Middle frontal gyrus (tissue), 1 donor: Measurements from ENCODE around the gene MTFR1L.
"Not testable (repeated sequence)": the region's sequence is repeated elsewhere in the genome, so short reads cannot be mapped to it uniquely, and the experiment has no call there.

Experiments
- DNase-seq: peaks from one replicate; pipeline ENCODE4 v3.0.0-alpha.2; 2015; ENCODE audit warnings: low spot score; ENCODE audit errors: extremely low spot score

MTFR1L gene

DNA sequence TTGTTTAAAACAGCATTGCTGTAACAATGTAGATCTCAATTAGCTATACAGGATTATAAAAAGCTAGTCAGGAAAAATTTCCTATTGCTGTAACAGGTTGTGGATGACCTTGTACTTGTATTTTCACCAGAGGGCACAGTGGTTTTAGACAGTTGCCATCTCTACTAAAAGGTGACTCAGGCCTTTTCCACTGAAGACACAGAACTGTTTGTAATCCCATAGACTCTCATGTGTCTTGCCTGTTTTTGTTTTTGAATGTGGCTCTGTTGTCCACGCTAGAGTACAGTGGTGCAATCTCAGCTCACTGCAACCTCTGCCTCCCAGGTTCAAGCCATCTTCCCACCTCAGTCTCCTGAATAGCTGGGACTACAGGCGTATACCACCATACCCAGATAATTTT lies 5.9 kb downstream of the MTFR1L start:
- DNase-seq, result no peak

DNA sequence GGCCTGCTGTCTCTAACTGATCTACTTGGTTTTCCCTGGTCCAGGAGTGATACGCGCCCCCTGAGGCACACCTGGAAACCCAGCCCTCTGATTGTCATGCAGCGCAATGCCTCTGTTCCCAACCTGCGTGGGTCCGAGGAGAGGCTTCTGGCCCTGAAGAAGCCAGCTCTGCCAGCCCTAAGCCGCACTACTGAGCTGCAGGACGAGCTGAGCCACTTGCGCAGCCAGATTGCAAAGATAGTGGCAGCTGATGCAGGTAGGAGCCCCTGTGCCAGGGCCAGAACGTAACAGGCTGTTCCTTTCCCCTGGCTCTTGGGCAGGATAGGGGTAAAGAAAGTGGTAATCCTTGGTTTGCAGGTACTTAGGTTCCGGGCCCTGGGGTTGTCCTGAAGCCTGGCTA lies 6.8 kb downstream of the MTFR1L start:
- DNase-seq, result no peak

DNA sequence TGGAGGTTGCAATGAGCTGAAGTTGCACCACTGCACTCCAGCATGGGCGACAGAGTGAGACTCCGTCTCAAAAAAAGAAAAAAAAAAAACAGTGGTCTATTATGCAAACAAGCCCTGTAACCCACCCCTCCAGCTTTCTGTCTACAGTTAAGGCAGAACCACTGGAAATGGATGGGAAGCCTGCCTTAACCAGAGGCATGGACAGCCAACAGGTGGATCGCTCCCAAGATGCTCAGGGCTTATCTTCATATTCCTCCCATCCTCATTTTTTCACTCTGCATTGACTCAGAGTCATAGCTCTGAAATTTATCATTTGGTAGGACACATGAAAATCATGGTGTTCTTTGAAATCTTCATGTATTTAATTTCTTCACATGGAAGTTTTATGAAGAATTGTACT lies 8.7 kb downstream of the MTFR1L start:
- DNase-seq, result no peak

DNA sequence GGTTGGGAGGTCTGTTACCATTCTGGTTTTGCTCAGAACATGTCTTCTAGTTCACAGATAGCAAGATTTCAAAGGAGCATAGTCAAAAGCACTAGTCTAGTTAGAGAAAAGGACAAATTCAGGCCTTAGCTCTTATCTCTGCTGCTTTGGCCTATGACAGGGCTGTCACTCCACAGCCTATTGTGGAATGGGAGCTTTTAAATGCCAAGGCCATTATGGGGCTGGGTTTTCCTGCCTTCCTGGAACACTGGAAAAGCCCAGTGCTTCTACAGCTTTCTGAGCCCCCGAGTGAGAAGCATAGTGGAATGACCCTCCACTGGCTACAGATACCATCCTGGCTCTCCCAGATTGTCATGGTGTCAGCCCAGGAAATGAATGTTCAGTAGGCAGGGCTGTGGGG lies 9.3 kb downstream of the MTFR1L start:
- DNase-seq, result no peak

DNA sequence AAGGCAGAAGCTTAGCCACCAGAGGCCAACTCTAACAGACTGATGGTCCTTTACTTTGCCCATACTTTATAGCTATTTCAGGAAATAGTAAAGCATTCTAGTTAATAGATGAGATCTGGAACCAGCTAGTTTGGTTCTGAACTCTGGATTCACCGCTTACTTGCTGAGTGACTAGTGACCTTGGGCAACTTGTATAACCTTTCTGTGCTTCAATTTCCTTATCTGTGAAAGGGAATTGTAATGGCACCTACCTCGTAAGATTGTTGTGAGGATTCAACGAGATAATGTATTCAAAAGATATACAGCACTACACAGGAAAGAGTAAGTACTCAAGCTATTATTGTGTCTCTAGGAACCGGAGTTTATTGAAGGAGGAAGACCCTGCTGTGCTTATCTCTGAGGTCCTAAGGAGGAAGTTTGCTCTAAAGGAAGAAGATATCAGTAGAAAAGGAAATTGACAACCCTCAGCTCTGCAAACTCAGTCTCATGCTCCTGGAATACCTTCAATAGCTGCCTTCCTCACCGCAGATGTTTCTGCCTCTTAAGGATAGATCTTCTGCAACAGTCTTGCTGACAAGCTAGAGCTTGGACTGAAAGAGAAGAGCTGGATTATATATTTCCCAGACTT lies 11.9 kb downstream of the MTFR1L start:
- DNase-seq, result no peak

DNA sequence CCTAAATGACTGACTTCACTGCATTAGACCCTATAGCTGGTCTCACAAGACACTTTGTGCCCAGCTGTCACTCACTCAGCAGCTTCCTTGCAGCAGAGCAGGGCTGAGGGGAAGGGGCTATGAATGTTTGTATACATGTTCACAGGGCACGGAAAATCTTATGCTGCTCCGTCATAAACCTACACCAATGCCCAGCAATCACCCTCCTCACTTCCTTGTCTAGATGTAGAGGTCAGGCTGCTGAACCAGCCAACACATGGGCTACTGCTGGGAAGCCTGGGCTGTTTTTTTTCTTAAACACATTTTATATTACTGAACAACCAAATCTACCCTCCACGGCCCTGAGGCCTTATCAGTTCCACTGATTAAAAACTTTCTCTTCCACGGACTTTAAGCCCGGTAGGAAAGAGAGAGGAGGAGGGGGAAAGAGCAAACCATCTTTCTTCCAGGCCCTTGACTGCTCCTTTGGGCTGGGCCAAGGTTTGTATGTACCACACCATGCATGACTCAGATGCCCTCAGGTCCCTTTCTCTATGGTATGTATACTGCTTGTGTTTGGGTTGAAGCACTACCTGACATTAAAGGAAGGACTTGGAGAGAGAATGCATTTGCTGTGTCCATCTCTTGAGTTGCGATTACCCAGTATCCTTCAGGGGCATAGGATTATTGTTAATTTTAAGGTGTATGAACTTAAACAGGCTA lies 12.7 kb downstream of the MTFR1L start:
- DNase-seq, result no peak

DNA sequence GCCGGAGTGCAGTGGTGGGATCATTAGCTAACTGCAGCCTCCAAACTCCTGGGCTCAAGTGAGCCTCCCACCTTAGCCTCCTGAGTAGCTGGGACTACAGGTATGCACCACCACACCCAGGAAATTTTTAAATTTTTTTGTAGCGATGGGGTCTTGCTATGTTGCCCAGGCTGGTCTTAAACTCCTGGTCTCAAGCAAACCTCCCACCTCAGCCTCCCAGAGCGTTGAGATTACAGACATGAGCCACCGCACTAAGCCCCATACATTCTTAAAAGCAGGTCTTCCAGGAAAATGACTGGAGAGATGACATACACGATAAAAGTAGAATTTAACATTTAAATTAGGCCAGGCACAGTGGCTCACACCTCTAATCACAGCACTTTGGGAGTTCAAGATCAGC lies 13.4 kb downstream of the MTFR1L start:
- no peak for DNase-seq

DNA sequence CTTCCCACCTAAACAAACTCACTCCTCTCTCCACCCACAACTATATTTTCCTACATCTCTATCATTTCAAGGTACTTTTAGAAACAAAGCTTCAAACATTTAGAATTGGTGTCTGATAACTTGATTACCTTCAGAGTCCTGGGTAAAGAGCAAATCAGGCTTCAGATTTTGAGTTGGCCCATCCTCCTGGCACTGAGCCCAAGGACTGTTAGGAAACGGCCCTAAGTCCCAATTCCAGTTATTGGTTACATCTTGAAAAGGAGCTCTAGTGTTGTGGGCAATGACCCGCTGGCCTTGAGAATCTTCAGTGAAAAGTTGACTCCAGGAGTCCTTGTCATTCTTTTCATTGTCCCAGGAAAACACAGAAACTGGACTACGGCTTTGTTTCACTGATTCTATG lies 15.1 kb downstream of the MTFR1L start:
- no peak for DNase-seq

DNA sequence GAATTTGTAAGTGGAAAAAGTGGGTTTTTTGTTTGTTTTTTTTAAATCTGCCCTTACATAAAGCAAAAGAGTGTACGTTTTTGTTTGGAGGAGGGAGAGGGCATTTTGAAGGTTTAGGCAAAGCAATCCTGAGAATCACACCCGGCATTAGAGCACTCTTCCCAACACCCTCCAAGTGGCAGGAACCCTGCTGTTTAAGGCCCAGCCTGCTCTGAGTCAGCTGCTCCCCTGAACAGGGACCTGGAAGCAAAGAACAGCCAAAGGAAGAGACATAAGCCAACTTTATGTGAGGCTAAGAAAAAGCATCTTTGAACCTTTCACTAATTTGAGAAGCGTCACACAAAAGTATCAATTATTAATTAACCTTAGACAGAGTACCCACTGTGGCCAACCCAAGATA lies 16.9 kb downstream of the MTFR1L start:
- DNase-seq, result no peak

DNA sequence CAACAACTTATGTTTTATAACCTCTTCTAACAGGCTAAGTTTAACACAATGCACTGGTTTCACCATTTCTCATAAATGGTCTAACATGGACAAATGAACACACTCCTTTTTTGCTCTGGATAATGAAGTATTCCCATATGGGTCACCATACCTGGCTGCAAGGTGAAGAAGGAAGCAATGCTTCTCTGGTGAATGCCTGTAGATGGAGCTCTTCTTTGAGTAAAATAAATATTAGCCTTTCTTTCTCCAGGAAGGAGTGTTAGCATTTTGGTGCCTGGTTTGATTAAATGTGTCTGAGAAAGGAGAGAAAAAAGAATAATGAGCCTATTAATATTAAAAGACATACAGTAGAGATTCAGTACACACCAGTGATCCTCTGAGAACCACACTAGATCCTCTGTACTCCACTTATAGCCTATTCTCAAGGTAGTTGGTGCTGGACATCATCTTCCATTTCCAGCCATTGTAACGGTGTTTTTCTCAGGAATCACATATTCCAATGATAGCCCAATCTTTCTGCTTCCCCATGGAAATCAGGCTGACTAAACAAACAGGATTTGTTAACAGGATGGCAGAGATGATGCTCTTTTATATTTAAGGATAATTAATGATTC lies 17.6 kb downstream of the MTFR1L start:
- DNase-seq, result no peak

DNA sequence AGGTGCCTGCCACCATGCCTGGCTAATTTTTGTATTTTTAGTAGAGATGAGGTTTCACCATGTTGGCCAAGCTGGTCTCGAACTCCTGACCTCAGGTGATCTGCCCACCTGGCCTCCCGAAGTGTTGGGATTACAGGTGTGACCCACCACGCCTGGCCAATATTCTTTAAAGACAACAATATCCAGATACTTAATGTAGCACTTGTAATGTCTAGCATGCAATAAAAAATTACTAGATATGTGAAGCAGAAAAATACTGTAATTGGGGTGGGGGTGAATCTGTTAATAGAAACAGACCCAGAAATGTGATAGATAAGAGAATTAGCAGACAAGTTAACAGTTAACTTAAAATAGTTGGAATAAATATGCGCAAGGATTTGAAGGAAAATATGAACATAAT lies 20.1 kb downstream of the MTFR1L start:
- DNase-seq, result not testable (repeated sequence)

DNA sequence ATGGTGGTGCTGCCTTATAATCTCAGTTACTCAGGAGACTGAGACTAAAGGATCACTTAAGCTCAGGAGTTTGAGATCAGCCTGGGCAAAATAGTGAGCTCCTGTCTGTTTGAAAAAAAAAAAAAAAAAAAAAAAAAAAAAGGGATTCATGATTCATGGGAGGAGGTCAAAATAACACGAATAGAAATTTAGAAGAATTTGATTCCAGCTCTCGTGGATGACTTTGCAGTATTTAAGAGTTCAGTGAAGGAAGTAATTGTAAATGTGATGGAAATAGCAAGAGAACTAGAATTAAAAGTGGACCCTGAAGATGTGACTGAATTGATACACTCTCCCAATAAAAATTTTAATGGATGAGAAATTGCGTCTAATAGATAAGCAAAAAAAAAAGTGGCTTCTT lies 23.7 kb downstream of the MTFR1L start:
- DNase-seq, result no peak

DNA sequence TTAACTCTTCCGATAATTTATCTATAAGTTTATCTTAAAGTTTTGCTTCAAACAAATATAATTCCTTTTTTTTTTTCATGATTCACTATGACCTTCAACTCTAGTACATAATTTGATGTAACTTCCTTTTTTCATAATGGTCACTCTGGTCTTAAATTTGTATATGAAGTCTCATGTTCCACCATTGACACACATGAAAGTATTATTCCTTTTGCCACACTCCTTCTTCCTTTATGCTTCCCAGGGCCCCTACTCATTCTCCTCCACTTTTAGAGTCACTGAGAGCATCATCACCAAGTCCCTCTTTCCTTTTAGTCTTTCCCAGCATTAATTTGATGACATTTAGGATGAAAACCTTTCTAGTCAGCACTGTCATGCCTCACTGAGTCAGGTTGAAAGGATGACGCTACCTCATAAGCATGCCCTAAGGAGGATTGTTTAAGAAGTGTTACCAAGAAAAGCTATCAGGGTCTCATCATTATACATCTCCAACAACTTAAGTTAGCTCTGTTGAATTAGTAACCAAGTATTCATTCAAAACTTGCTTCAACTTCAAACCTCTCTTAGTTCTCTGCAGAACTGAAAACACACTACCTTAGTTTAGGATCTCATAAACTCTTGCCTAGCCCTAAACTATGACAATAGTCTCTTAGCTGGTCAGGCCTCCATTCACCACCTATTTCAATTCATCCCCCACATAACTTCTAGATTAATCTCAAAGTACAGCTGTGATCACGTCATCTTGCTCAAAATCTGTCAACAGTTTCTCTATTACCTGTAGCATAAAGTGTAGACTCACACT lies 25.0 kb downstream of the MTFR1L start:
- no peak for DNase-seq

DNA sequence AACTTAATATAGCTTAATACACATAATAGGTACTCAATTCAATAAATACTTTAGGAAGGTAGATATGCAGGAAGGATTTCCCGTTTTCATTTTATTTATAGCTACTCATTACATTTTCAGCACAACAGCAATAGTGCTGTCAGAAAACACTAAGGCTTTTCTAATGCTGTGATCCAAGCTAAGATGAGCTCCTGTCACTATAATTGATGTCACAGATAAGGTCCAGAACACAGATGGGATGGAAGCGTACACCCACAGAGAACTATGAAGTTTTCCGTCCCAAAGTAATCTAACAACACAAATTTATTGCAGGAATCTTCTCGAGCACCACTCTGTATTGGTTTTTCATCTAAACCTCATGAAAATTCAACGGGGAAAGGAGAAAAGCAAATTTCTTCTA lies 25.9 kb downstream of the MTFR1L start:
- no peak for DNase-seq

DNA sequence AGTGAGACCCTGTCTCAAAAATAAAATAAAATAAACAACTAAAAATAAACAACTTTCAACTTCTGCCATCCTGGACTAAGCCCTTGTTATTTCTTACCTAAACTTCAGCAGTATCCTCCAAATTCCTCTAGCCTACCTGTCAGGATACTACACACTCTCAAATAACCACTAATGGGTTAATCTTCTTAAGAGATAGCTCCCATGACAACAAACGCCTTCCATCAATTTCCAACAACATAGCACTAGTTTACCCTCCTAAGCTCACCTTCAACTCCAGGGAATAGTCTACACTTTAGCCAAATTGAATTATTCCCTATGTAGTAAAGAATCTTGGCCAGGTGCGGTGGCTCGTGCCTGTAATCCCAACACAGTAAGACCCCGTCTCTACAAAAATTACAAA lies 28.2 kb downstream of the MTFR1L start:
- DNase-seq, result no peak

DNA sequence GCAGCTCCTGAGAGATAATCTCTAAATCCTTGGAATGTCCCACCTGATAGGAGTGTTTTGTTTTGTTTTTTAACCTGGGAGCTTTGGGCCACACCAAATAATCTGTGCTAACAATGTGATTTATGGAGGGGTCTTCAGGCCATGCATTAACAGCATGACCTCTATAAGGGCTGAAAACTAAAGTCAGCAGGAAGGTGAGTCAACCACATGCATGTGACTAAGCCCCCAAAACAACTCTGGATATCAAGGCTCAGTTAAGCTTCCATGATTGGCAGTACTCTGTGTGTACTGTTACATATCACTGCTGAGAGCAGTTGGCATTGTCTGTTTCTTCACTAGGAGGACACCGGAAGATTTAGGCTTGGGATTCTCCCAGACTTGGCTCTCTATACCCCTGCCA lies 28.8 kb downstream of the MTFR1L start:
- no peak for DNase-seq

DNA sequence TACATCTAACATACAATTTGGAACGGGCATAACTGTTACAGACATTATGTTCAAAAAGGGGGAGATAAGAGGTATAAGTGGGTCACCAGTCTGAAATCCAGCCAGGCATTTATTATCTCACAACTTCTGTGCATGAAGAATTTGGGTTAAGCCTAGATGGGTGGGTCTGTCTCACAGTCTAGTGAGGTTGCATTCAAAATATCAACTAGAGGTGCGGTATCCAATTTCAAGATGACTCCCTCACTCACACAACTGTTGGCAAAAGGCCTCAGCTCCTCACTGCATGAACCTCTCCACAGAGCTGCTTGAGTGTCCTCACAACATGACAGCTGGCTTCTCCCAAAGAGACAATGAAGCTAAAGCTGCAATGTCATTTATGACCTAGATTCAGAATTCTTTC lies 34.8 kb downstream of the MTFR1L start:
- no peak for DNase-seq

DNA sequence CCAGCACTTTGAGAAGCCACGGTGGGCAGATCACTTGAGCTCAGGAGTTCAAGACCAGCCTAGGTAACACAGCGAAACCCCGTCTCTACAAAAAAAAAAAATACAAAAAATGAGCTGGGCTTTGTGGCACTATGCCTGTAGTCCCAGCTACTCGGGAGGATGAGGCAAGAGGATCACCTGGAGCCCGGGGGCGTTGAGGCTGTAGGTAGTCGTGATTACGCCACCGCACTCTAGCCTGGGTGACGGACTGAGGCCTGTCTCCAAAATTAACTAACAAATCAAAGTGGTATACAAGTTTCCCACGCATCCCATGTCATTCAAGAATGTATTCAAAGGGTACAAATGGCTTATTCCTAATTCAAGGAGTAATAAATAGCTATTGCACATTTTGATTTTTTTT lies 37.1 kb downstream of the MTFR1L start:
- DNase-seq, result no peak

DNA sequence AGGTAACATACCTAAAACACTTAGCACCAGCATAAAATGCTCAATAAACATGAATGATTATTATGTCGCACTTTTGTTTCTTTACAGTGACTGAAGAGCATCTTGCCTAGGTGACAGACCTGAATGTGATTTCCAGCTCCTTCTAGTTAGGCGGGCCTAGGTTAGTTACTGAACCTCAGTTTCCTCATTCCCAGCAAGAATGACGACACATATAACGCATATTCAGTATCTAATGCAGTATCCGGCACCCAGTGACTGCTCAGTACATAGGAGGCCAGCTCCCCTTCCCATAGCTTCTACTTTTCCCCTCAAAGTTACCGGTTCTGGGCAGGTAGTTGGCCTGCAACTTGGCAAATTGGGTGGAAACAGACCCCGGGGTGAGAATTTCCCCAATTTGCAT lies 38.7 kb downstream of the MTFR1L start:
- no peak for DNase-seq

DNA sequence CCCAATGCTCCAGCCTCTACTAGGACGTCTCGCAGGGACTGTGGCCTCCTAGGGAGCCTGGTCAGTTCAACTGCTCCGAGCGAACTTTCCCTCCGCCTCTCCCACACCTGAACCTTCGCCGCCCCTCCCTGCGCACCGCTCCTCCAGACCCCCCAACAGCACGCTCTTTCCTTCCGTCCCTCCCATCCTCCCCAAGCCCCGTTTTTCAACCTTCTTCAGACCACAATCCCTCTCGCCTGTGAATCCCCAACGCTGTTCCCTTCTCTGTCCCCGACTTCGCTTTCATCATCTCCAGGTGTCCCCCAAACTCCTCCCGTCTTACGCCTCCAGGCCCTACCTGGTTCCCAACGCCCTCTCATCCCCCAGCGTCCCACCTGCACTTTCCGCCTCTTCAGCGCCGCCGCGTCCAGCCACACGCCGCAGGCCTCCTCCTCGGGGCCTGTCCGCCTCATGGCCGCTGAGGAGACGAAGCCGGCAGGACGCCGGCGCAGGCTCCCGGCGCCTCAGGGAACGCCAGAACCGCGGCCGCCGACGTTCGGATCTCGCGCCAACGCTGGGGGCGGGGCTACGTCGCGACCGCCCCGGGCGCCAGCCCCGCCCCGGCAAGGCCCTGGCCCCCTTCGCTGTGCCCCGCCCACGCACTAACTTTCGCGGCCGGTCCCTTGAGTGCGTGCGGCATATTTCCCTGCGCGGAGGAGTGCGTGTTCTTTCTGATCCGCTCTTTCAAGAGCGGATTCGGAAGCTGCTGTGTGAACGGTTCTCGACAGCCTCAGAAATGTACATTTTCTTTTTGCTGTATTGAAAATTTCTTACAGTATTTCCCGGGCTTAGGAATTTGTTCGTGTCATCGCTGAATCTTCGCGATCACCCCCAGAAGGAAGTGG lies 39.4 kb downstream of the MTFR1L start, which contains the start of gene AUNIP:
Gene AUNIP, minus strand, starts transcription at position 552 of the 884 bp plus-strand sequence. Its CDS starts 100 bp downstream, at position 452.
- DNase-seq, result peak; percentile 61
